LNCAP (cell line): ENCODE measurements around the gene QRFP.

Experiments
- CTCF ChIP-seq: fragments of 450-650 bp; IDR thresholded peaks from 2 replicates; pipeline ENCODE4 v1.5.1; 2017; ENCODE audit warnings: mild to moderate bottlenecking

QRFP gene

GRCh38 chr9:130854092-130854491, 42.5 kb downstream of the QRFP start:
- TF ChIP-seq CTCF, result no peak

GRCh38 chr9:130852801-130853200, 43.8 kb downstream of the QRFP start:
- no peak for TF ChIP-seq CTCF

DNA sequence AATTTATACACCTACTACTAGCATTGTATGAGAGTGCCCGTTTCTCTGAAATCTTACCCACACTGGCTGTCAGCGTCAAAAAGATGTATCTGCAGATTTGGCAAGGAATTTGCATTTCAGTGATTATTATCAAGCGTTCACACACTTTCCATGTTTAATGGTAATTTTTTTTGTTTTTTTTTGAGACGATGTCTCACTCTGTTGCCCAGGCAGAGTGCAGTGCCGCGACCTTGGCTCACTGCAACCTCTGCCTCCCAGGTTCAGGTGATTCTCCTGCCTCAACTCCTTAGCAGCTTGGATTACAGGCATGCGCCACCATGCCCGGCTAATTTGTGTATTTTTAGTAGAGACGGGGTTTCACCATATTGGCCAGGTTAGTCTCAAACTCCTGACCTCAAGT, 47.3 kb downstream of the QRFP start:
- TF ChIP-seq CTCF, result no peak

- TF ChIP-seq CTCF, result no peak
These were observed 49.0 kb downstream of the QRFP start for GRCh38 chr9:130847306-130848217.

DNA sequence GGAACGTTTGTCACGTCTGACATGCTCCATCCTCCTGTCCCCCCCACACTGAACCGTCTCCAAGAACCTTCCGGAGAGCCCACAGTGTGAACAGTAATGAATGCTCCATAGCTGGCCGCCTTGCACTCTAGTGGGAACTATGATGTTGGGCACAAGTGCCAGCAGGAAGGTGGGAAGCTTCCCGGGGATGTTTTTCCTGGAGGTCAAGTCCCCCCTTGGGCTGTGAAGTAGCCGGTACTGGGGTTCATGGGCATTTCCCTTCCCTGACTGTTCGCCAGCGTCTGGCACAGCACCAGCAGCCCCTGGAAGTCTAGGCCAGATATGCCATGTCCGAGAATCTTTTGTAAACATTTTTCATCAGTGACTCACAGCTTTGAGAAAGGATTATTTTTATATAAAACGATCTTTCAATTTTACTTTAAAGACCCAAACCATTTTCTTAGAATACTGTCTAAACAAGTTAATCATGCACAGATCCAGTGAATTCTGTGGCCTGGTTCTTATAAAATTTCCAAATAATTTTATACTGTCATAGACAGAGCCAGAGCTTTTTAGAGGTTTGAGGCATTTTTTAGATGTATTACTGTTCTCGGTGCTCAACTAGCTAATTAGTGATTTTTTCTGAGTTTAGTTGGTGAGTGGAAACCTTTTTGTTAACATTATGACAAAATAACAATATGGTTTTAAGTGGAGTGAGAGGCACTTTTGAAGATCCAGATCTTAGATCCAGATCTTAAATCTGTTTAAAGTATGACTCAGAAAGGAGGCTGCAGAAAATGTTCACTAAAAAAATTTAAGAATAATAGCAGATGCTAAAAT, 49.9 kb downstream of the QRFP start:
- TF ChIP-seq CTCF, result no peak

DNA sequence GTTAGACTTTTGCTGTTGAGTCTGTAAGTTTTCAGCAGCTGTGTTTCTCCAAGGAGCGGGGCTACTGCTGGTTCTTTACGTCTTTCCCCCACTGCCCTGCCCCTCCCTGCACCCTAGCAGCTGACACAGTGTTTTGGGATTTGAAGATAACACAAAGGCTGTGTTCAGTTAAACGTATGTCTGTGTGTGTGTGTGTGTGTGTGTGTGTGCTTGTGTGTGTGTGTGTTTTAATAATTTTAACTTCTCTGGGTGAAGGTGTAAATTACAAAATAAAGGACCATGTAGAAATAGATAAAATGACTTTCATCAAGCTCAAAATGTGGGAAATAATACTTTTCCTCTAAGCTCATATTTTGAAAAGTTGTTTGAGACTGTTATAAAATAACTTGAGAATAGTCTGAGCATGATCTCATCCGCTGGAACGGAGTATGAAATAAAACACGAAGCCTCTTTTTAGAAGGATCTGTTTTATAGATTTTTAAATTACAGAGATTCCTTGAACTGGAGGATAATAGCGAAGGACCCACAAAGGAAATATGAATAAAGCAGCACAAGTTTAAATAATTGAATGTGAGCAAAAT, 50.6 kb downstream of the QRFP start:
- no peak for TF ChIP-seq CTCF

GRCh38 chr9:130845254-130845653, 51.4 kb downstream of the QRFP start:
- TF ChIP-seq CTCF, result no peak
